GM18907 (cell line): ENCODE measurements around the gene UBC.
A peak's percentile ranks its signal among the peaks of the same experiment; 100 is the strongest.
"Not testable (repeated sequence)": the region's sequence is repeated elsewhere in the genome, so short reads cannot be mapped to it uniquely, and the experiment has no call there.

ENCODE experiments used
- ATAC-seq: cut with Tn5 transposase; IDR thresholded peaks from one replicate; pipeline ENCODE4 v1.9.1; 2021; ENCODE audit warnings: mild to moderate bottlenecking, moderate library complexity; ENCODE audit not compliant: unreplicated experiment

UBC gene

GRCh38 chr12:124931528-124931927 is 17.1 kb upstream of the UBC start:
- not testable (repeated sequence) for ATAC-seq

DNA sequence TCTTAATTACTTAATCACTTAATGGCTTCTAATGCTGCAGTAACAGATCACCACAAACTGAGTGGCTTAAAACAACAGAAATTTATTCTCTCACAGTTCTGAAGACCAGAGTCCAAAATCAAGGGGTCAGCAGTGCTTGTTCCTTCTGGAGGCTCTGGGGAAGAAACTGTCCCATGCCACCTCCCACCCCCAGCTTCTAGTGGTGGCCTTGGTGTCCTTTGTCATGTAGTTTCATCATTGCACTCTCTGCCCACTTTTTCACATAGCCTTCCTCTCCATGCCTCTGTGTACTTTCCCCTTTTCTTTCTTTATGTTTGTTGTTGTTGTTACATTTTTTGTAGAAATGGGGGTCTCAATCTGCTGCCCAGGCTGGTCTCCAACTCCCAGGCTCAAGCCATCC is 16.1 kb upstream of the UBC start:
- no peak for ATAC-seq

DNA sequence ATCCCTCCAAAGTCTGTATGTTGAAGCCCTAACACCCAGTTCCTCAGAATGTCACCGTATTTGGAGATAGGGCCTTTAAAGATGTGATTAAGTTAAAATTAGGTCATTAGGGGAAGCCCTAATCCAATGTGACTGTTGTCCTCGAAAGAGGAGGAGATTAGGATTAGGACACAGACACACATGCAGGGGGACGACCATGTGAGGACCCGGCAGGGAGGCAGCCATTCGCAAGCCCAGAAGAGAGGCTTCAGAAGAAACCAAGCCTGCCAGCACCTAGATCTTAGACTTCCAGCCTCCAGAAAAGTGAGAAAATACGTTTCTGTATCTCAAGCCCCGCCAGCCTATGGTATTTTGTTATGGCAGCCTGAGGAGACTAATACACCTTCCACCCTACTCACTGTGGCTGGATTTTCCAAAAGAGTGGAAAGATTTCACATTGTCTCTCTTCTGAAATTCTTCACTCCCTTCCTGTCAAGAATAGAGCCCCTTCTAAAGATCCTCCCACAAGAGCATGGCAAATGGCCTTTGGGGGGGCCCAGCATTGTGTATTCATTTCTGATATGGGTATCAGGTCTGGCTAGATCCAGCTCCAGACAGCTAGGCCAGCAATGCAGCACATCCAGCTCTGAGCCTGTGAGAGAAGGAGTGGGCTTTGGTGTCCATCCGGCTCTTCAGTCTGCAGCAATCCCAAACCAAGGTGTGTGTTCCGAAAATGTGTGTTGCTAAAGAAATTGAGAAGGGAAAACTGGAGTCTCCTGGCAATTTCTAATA is 15.4 kb upstream of the UBC start:
- ATAC-seq, result no peak

DNA sequence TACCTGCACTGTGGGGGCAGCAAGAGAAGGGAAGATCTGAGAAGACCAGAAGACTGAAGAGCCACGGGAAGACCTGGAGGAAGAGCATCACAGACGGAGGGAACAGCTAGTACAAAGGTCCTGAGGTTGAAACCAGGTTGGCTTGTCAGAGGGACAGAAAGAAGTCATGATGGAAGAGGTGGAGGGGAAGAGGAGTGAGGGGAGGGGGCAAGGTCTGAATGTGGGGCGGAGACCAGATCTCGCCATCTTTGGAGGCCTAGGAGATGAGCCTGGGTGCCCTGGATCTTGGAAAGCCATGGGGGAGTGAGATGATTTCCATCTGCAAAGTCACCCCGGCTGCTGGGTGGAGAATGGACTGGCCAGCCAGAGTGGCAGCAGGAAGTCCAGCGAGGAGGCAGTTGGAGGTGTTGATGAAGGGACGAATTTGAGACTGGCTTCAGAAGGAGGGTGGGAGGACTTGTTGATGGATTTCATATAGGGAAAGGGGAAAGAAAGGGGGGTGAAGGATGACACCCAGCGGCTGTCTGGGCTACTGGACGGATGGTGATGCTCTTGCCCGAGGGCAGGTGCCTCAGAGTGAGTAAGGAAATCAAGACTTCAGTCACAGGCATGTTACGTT is 14.6 kb upstream of the UBC start:
- no peak for ATAC-seq

GRCh38 chr12:124928095-124928911 is 13.9 kb upstream of the UBC start:
- ATAC-seq, result peak; percentile 33

DNA sequence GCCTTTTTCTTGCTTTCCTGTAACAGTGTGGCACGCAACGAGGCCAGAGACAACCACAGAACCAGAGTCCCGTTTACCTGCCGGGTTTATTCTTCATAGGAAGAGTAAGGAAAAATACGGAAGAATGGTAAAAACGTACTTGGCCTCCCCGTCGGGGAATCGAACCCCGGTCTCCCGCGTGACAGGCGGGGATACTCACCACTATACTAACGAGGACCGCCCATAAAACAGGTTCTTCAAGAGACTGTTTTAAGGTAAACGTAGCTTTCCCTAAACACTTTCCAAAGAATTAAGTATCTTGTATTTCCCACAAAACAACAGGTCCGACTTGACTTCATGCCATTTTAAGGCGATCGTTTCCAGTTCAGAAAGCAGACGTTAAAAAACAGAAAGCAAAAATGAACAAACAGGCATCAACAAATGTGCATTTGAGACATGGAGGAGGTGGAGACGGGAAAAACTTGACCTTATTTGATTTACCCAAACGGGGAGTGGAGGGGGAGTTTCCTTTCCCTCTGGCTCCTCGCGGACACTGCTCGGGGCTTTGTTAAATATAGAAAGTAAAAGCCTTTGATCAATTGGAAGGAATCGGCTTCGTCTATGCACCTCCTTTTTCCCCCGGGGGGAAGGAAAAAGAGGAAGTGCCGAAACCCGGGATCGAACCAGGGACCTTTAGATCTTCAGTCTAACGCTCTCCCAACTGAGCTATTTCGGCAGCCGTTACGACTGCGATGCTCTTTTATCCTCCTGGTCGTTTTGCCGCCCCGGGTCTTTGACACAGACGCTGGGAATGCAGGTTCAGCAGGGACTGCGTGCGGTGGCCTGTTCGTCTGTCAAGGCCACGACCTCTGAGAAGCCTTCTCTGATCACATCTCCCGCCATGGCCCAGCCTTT is 13.0 kb upstream of the UBC start:
- peak; percentile 73 for ATAC-seq

DNA sequence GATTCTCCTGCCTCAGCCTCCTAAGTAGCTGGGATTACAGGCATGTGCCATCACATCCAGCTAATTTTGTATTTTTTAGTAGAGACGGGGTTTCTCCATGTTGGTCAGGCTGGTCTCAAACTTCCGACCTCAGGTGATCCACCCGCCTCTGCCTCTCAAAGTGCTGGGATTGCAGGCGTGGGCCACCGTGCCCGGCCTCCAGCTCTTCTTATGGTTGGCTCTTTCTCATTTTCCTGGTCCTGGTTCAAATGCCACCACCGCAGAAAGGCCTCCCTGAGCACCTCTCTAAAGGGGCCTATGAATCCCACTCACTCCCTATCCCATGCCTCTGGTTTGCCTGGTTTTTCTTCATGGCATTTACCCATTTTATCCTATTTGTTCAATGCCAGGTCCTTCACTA is 11.3 kb upstream of the UBC start:
- not testable (repeated sequence) for ATAC-seq

GRCh38 chr12:124925117-124925516 is 10.7 kb upstream of the UBC start:
- no peak for ATAC-seq

DNA sequence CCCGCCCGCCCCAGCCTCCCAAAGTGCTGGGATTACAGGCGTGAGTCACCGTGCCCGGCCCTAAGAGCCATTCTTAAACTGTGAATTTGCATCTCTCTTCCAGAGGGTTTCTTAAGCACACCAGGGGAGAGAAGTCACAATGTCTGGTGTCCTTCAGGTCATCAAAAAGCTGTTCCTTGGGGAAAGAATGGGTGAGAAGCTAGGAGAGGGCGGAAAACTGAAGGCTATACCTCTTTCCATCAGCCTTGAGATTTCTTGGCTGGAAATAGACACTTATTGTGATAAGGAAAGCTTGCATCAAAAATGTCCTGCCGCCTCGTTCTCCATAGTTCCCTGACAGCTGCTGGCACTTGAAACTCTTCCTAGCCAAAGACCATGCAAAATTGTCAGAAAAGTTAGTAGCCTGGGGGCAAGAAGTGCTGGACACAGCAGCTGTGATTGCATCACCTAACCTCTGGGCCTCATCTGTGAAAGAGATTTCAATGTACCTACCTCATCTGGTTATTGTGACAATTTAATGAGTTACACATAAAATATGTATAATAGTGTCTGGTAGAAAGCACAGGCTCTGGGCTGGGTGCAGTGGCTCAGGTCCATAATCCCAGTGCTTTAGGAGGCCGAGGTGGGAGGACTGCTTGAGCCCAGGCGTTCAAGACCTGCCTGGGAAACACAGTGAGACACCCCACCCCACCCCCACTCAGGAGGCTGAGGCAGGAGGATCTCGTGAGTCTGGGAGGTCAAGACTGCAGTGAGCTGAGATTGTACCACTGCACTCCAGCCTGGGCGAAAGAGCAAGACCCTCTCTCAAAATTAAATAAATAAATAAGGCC is 9.7 kb upstream of the UBC start:
- no peak for ATAC-seq

- peak; percentile 53 for ATAC-seq
Observed at GRCh38 chr12:124921200-124922031, 7.0 kb upstream of the UBC start.

DNA sequence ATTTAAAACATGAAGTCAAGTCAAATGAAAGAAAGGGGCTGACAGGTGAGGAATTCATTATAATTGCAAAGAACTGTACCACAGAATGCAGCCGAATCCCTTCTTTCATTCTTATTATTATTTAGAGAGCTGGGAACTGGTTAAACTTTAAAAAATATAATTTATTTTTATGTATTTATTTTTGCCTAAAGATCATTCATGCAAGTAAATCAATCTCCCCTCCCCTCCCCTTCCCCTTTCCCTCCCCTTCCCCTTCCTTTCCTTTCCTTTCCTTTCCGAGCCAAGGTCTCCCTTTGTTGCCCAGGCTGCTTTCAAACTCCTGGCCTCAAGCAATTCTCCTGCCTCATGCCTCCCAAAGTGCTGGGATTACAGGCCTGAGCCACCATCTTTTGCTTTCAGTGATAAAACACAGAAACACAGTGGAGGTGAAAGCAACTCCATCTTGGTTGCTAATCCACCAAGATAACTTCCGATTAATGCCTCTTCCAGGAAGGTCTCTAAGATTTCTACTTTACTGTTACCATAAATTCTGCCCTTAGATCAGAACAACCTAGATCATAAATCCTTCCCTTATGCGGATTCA is 6.0 kb upstream of the UBC start:
- ATAC-seq, result no peak

- ATAC-seq, result no peak
Observed at GRCh38 chr12:124919521-124920352, 5.3 kb upstream of the UBC start.

DNA sequence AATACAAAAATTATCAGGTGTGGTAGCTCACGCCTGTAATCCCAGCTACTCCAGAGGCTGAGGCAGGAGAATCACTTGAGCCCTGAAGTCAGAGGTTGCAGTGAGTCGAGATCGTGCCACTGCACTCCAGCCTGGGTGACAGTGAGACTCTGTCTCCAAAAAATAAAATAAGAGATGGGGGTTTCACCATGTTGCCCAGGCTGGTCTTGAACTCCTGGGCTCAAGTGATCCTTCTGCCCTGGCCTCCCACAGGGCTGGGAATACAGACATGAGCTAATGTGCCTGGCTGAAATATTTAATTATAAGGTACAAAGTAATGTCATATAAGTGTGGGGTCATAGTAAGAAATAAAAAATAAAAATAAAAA is 4.2 kb upstream of the UBC start:
- ATAC-seq, result not testable (repeated sequence)

- ATAC-seq, result no peak
Observed at GRCh38 chr12:124917841-124918621, 3.6 kb upstream of the UBC start.

- peak; percentile 53 for ATAC-seq
Observed at GRCh38 chr12:124917135-124917840, 2.8 kb upstream of the UBC start.

DNA sequence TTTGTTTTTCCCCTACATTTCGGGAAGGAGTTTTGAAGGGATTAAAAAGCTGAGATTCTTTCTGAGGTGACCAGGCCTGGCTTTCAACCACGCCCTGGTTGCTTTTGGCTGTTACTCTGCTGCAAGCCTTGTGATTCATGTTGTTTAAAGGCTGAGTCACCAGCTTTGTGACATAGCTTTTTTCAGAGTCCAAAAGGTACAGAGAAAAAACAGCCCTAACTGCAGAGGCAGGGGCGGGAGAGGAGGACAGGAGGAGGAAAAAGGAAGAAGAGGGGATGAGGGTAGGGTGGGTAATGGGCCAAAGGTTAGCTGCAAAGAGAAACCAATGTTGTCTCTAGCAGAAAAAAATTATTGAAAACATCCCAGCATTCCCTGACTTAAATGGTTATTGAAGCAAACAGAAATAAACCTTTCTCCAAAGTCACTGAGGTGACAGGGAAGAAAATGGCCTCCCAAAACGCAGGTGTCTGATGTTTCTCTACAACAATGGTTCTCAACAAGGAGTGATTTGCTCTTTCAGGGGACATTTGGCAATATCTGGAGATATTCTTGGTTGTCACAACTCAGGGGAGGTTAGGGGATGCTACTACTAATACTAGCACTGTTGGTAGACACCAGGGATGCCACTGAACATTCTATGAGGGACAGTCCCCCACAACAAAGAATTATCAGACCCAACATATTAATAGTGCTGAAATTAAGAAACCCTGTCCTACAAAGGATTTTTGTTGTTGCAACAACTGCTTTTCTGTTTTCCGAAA is 2.1 kb upstream of the UBC start:
- no peak for ATAC-seq
